HG02981 (cell line): ENCODE measurements around the gene TNFRSF1B.

Experiments
- ATAC-seq: cut with Tn5 transposase; IDR thresholded peaks from one replicate; pipeline ENCODE4 v1.9.1; 2021; ENCODE audit warnings: mild to moderate bottlenecking, moderate library complexity; ENCODE audit not compliant: unreplicated experiment

The TNFRSF1B gene

GRCh38 chr1:12166834-12167492, at the start of gene TNFRSF1B:
Gene TNFRSF1B, plus strand, starts transcription at chr1:12166991. Its CDS starts 101 bp downstream, at chr1:12167092.
- ATAC-seq: peak; percentile 38

- no peak for ATAC-seq
Measured at GRCh38 chr1:12121212-12122003, 45.4 kb upstream of the TNFRSF1B start.

GRCh38 chr1:12123172-12123571, 43.6 kb upstream of the TNFRSF1B start:
- ATAC-seq: no peak

GRCh38 chr1:12124693-12125421, 41.9 kb upstream of the TNFRSF1B start:
- no peak for ATAC-seq

- no peak for ATAC-seq
Measured at GRCh38 chr1:12125422-12126355, 41.1 kb upstream of the TNFRSF1B start.

- no peak for ATAC-seq
Measured at GRCh38 chr1:12126781-12127180, 40.0 kb upstream of the TNFRSF1B start.

- no peak for ATAC-seq
Measured at GRCh38 chr1:12127206-12127810, 39.5 kb upstream of the TNFRSF1B start.

GRCh38 chr1:12128120-12128519, 38.7 kb upstream of the TNFRSF1B start:
- no peak for ATAC-seq

GRCh38 chr1:12129624-12130023, 37.2 kb upstream of the TNFRSF1B start:
- no peak for ATAC-seq

- no peak for ATAC-seq
Measured at GRCh38 chr1:12130466-12131130, 36.2 kb upstream of the TNFRSF1B start.

GRCh38 chr1:12132078-12132477, 34.7 kb upstream of the TNFRSF1B start:
- ATAC-seq: no peak

- ATAC-seq: no peak
Measured at GRCh38 chr1:12134716-12135115, 32.1 kb upstream of the TNFRSF1B start.

GRCh38 chr1:12135612-12136011, 31.2 kb upstream of the TNFRSF1B start:
- ATAC-seq: no peak

- no peak for ATAC-seq
Measured at GRCh38 chr1:12136916-12137610, 29.7 kb upstream of the TNFRSF1B start.

GRCh38 chr1:12138196-12139168, 28.3 kb upstream of the TNFRSF1B start:
- ATAC-seq: no peak

- no peak for ATAC-seq
Measured at GRCh38 chr1:12140016-12140415, 26.8 kb upstream of the TNFRSF1B start.

- no peak for ATAC-seq
Measured at GRCh38 chr1:12140515-12141162, 26.2 kb upstream of the TNFRSF1B start.
